Keratinocyte (primary cell): ENCODE measurements around the gene RPUSD3. TPM values are rescaled to one million over a fixed set of nuclear protein-coding genes. Genes with fewer than 3 reads are reported as not detected.
A peak's percentile ranks its signal among the peaks of the same experiment; 100 is the strongest.

Source experiments
- DNase-seq: peaks from one replicate; pipeline ENCODE4 v3.0.0-alpha.2; 2011; ENCODE audit warnings: low read depth, missing footprints, low spot score
- FAIRE-seq: peaks from 2 replicates; lab custom pipeline; 2011; peaks lifted over from hg19 to GRCh38; lab: Jason Lieb, UNC
- H2AFZ ChIP-seq: 2 replicates; pipeline ENCODE4 v1.6.0; 2012; ENCODE audit warnings: low read length, control low read depth, inconsistent platforms; ENCODE audit not compliant: control insufficient read depth
- H3K27ac ChIP-seq: 2 replicates; pipeline ENCODE4 v1.5.1; 2011; ENCODE audit warnings: low read length; ENCODE audit not compliant: control insufficient read depth, insufficient read depth
- H3K27me3 ChIP-seq: 3 replicates; pipeline ENCODE4 v1.6.0; 2011; ENCODE audit warnings: low read length; ENCODE audit not compliant: control insufficient read depth, insufficient read depth; ENCODE audit errors: extremely low read depth
- H3K36me3 ChIP-seq, 2 experiments: 2 replicates in 1 of 2; 3 replicates in 1 of 2; pipeline ENCODE4 v1.5.1; 2011; ENCODE audit warnings: low read length in 2 of 2, mild to moderate bottlenecking in 1 of 2; ENCODE audit not compliant: control insufficient read depth in 2 of 2, insufficient read depth in 2 of 2; ENCODE audit errors: extremely low read depth in 1 of 2
- H3K4me1 ChIP-seq: 3 replicates; pipeline ENCODE4 v1.5.1; 2011; ENCODE audit warnings: low read length; ENCODE audit not compliant: control insufficient read depth, insufficient read depth; ENCODE audit errors: extremely low read depth
- H3K4me2 ChIP-seq: 3 replicates; pipeline ENCODE4 v1.6.0; 2011; ENCODE audit warnings: low read depth, low read length; ENCODE audit not compliant: control insufficient read depth, insufficient read depth; ENCODE audit errors: extremely low read depth
- H3K4me3 ChIP-seq, 3 experiments: fragments of 200-600 bp in 1 of 3; sonication (generic) in 1 of 3; 2 replicates in 2 of 3; 3 replicates in 1 of 3; pipeline ENCODE4 v1.5.1; 2011 to 2016; ENCODE audit warnings: low read length in 3 of 3, mild to moderate bottlenecking in 3 of 3, control low read depth in 2 of 3, inconsistent platforms in 1 of 3, low read depth in 1 of 3, mixed read lengths in 1 of 3, mixed run types in 1 of 3, moderate library complexity in 1 of 3; ENCODE audit not compliant: control insufficient read depth in 2 of 3, insufficient read depth in 2 of 3; ENCODE audit errors: extremely low read depth in 1 of 3
- H3K79me2 ChIP-seq: 2 replicates; pipeline ENCODE4 v1.6.0; 2012; ENCODE audit warnings: low read length; ENCODE audit not compliant: control insufficient read depth, insufficient read depth
- H3K9ac ChIP-seq: 3 replicates; pipeline ENCODE4 v1.6.0; 2011; ENCODE audit warnings: low read length; ENCODE audit not compliant: control insufficient read depth, insufficient read depth; ENCODE audit errors: extremely low read depth
- H3K9me1 ChIP-seq: 3 replicates; pipeline ENCODE4 v1.6.0; 2011; ENCODE audit warnings: low read length; ENCODE audit not compliant: control insufficient read depth, insufficient read depth; ENCODE audit errors: extremely low read depth
- H3K9me3 ChIP-seq: 2 replicates; pipeline ENCODE4 v1.5.1; 2012; ENCODE audit warnings: low read depth, low read length; ENCODE audit not compliant: control insufficient read depth
- H4K20me1 ChIP-seq: 3 replicates; pipeline ENCODE4 v1.6.0; 2011; ENCODE audit warnings: low read length; ENCODE audit not compliant: control insufficient read depth, insufficient read depth; ENCODE audit errors: extremely low read depth
- CTCF ChIP-seq, 3 experiments: IDR thresholded peaks in 1 of 3; conservative IDR thresholded peaks in 1 of 3; optimal IDR thresholded peaks in 1 of 3; 2 replicates in 2 of 3; 3 replicates in 1 of 3; pipeline versions ENCODE3 to v1.5.1; 2011; ENCODE audit warnings: low read length in 3 of 3, mild to moderate bottlenecking in 3 of 3, moderate library complexity in 2 of 3, control low read depth in 1 of 3, inconsistent platforms in 1 of 3; ENCODE audit not compliant: insufficient read depth in 2 of 3; ENCODE audit errors: extremely low read depth in 1 of 3
- EZH2 ChIP-seq: IDR thresholded peaks from one replicate; pipeline ENCODE4 v1.6.1; 2012; ENCODE audit warnings: inconsistent platforms, mild to moderate bottlenecking, low read length, moderate library complexity
- dilution Hi-C: fragments of 300-500 bp; cut with MboI; formaldehyde crosslinking; loops from one replicate; pipeline ENCODE4 v1.7.0; 2020; ENCODE audit warnings: low sequenced_read_pairs; ENCODE audit not compliant: extremely low pct_ligation_motif_present
- polyA plus RNA-seq, 5 experiments: library from polyadenylated mRNA; depleted of rRNA in 3 of 5; stranded (reverse) in 3 of 5; stranded (forward) in 1 of 5; unstranded in 1 of 5; fragments of >200 nt; gene quantifications; 1 replicate in 1 of 5; 2 replicates in 3 of 5; 3 replicates in 1 of 5; pipeline versions ENCODE4 v1.2.1 to v1.2.3, GENCODE V29; 2011 to 2012; ENCODE audit warnings: missing spikeins in 2 of 5, low read depth in 1 of 5, low replicate concordance in 1 of 5

RPUSD3 gene
- polyA plus RNA-seq, 1 donor (not counting 4 experiments of a cell fraction or from before 2014, with no cell fraction given): 31.5 TPM

- H3K27me3 ChIP-seq: no peaks in the 10 kb centered on the region
- H4K20me1 ChIP-seq: no peaks in the 10 kb centered on the region
- H3K4me1 ChIP-seq: peaks cover 7% of the 10 kb centered on the region
- no peak overlapping the region for H2AFZ ChIP-seq
- H3K4me3 ChIP-seq: no peak overlapping the region
- no peak for DNase-seq
- peaks cover 0 to 4% of the 10 kb centered on the region in 2 experiments for H3K36me3 ChIP-seq
- no peaks in the 10 kb centered on the region for H3K9me3 ChIP-seq
- H3K27ac ChIP-seq: no peak overlapping the region
- TF ChIP-seq CTCF (optimal IDR thresholded peaks at IDR 0.05 in 1 of 3, IDR thresholded peaks at IDR 0.05 in 1 of 3, conservative IDR thresholded peaks at IDR 0.05 in 1 of 3; ENCODE audit: extremely low read depth in 1 of 3, insufficient read depth in 2 of 3, low read length in 3 of 3) (no peak), EZH2 (no peak)
- no peak overlapping the region for H3K4me2 ChIP-seq
- H3K9me1 ChIP-seq: no peaks in the 10 kb centered on the region
- no peak overlapping the region for H3K9ac ChIP-seq
- FAIRE-seq: no peak
- dilution Hi-C loops: no loop called here
- H3K79me2 ChIP-seq: no peaks in the 10 kb centered on the region
Observed at GRCh38 chr3:9812870-9813483, 30.8 kb downstream of the RPUSD3 start.

- peaks cover 3 to 10% of the 10 kb centered on the region in 2 experiments for H3K36me3 ChIP-seq
- H3K27ac ChIP-seq: no peak overlapping the region
- no peaks in the 10 kb centered on the region for H3K79me2 ChIP-seq
- FAIRE-seq: no peak
- H3K27me3 ChIP-seq: no peaks in the 10 kb centered on the region
- peaks cover 7% of the 10 kb centered on the region for H3K4me1 ChIP-seq
- TF ChIP-seq CTCF (optimal IDR thresholded peaks at IDR 0.05 in 1 of 3, IDR thresholded peaks at IDR 0.05 in 1 of 3, conservative IDR thresholded peaks at IDR 0.05 in 1 of 3; ENCODE audit: extremely low read depth in 1 of 3, insufficient read depth in 2 of 3, low read length in 3 of 3): no peak
- TF ChIP-seq EZH2: no peak
- dilution Hi-C loops: no loop called here
- H2AFZ ChIP-seq: peak overlapping the region; percentile 40
- no peaks in the 10 kb centered on the region for H4K20me1 ChIP-seq
- no peak for DNase-seq
- H3K9ac ChIP-seq: peak overlapping the region; percentile 55
- peak overlapping the region; percentile 90 for H3K4me2 ChIP-seq
- H3K4me3 ChIP-seq: peak overlapping the region in 2 of 3 experiments; percentile 60 to 63
- H3K9me1 ChIP-seq: no peaks in the 10 kb centered on the region
- no peaks in the 10 kb centered on the region for H3K9me3 ChIP-seq
Observed at GRCh38 chr3:9810846-9811245, 33.0 kb downstream of the RPUSD3 start.
